Stimulated activated CD4-positive, alpha-beta T cell treated with anti-CD3 and anti-CD28 coated beads, Interleukin-2, amount 100 ng/mL, for 48 hours (primary cell): Measurements from ENCODE around the gene SLC35F1.

ENCODE experiments used
- DNase-seq, 2 donors: peaks; one replicate each; pipeline ENCODE4 v3.0.0-alpha.2; 2020

Gene SLC35F1

DNA sequence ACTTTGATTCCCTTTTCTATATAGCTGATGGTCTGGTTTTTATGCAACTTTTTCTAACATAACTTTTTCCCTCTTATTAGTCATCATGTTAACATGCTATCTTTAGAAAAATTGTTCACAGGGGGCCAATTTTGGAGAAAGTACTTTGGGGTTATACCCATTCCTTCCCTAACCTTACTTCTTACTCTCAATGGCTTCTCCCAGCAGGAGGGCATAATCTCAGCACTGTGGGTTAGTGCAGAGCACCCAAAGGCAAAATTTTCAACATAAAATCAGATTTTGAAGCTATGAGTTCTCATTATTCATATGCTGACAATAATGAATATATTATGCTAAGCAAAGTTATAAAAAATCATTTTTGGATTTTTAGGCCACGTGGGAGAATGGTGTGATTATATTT, 299.2 kb downstream of the SLC35F1 start:
- DNase-seq: no peak

GRCh38 chr6:118207947-118208346, 300.9 kb downstream of the SLC35F1 start:
- DNase-seq: no peak

- DNase-seq: no peak
Observed at GRCh38 chr6:118212451-118213173, 305.5 kb downstream of the SLC35F1 start.

DNA sequence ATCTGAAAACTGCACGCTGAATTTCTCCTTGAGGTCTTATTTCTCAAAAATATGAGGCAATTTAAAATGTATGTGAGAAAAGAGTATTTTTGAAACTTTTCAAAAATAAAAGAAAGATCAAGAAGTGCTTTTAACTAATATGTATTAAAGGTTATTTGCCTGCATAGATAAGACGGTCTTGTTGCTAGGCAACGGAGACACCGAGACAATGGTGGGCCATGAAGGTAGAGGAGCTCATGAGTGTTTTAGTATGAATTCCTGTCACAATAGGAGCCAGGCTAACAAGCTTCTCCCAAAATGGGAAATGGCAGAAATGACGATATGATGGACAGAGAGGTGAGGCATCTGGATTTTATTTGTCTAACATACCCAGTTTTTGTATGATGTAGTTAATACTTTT, 308.2 kb downstream of the SLC35F1 start:
- no peak for DNase-seq

DNA sequence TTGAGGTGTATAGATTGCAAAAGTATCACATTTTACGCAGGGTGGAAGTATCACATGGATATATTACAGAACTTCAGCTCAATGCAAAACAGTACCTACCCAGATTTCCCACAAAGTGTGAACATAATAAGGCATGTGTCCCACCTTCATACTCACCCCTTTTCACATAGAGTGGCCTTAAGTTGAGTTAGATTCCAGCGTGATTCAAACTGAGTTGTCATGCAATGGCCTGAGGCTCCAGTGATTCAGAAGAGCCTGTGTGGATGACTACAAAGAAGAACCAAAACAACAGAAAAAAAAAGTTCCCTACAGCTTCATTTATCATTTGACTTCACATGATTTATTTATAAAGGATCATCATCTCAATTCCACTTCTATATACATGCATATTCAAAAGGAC, 309.7 kb downstream of the SLC35F1 start:
- DNase-seq: no peak

- no peak for DNase-seq
Observed at GRCh38 chr6:118218156-118218555, 311.1 kb downstream of the SLC35F1 start.

GRCh38 chr6:118220429-118221128, 313.5 kb downstream of the SLC35F1 start:
- DNase-seq: no peak

- DNase-seq: no peak
Observed at GRCh38 chr6:118223316-118223715, 316.3 kb downstream of the SLC35F1 start.

- DNase-seq: no peak
Observed at GRCh38 chr6:118228886-118229285, 321.8 kb downstream of the SLC35F1 start.

DNA sequence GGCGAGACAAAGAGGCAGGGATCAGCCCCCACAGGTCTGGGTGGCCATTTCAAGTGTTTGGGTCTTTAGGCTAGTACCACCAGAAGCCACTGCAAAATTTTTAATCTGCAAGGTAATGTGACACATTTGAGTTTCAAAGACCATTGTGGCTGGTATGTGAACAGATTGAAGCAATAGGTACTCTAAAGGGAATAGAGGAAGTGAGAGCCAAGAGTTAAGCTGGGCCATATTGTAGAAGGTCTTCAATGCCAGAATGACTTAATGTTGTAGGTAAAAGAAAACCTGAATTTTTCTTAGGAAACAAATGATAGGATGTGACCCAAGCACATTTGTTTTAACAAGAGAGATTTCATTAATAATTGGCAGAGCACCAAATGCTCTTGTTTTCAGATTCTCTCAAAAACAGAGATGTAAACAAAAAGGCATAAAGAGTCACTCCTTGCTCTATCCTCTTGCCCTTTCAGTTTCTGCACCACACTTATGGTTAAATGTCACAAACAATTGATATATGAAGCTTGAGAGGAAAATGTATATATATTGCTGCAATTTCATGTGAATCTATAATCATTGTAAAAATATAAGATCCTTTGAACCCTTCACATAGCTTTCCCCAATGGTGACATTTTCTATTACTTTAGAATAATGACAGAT, 333.9 kb downstream of the SLC35F1 start:
- no peak for DNase-seq

GRCh38 chr6:118246406-118246805, 339.3 kb downstream of the SLC35F1 start:
- no peak for DNase-seq

- DNase-seq: no peak
Observed at GRCh38 chr6:118248171-118248570, 341.1 kb downstream of the SLC35F1 start.

- no peak for DNase-seq
Observed at GRCh38 chr6:118249680-118250079, 342.6 kb downstream of the SLC35F1 start.

- DNase-seq: no peak
Observed at GRCh38 chr6:118252474-118252873, 345.4 kb downstream of the SLC35F1 start.

- DNase-seq: no peak
Observed at GRCh38 chr6:118253741-118254140, 346.7 kb downstream of the SLC35F1 start.

- DNase-seq: no peak
Observed at GRCh38 chr6:118260833-118261232, 353.8 kb downstream of the SLC35F1 start.

DNA sequence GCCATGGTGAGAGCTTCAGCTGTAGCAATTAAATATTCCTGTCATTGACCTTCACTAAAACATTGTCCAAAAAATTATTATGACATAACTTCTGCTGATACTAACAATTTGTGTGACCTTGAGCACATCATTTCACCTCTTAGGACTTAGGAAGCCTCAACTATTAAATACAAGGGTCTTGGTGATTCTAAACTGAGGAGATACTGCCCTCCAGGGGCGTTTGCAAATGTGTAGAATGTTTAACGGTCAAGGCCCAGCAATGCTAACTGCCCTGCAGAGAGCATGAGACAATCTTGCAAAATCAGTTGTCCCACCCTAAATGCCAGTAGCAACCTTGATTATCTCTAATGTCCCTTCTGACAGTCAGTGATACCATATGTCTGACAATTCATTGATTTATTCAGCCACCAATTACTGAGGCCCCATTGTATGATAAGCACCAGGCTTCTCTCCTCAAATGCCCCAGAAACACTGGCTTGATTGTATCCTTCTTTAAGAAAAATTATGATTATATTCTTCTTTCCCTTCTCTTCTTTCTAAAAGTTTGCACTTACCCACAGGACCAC, 356.9 kb downstream of the SLC35F1 start:
- DNase-seq: no peak

GRCh38 chr6:118269659-118270058, 362.6 kb downstream of the SLC35F1 start:
- no peak for DNase-seq

GRCh38 chr6:118277631-118278030, 370.6 kb downstream of the SLC35F1 start:
- no peak for DNase-seq

GRCh38 chr6:118280210-118280609, 373.1 kb downstream of the SLC35F1 start:
- DNase-seq: no peak

DNA sequence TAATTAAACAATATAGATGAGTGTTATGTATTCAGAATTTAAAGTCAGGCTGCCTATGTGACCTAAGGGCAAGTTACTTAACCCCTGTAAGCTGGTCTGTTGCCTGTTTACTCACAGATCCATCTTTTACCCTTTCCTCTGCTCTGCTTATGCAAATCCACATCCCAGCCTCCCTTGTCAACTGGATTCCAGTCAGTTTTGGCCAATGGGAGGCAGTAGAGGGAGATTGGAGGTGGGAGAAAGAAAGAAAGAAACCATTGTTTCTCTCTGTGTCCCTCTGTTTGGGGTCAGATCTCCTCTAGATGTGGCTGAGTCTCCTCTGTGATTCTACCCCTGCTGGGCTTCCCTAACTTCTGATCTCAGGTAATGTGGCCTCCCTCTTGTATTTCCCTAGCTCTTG, 374.2 kb downstream of the SLC35F1 start:
- DNase-seq: no peak

- peak; percentile 13 to 22 for DNase-seq
Observed at GRCh38 chr6:118283766-118284165, 376.7 kb downstream of the SLC35F1 start.

DNA sequence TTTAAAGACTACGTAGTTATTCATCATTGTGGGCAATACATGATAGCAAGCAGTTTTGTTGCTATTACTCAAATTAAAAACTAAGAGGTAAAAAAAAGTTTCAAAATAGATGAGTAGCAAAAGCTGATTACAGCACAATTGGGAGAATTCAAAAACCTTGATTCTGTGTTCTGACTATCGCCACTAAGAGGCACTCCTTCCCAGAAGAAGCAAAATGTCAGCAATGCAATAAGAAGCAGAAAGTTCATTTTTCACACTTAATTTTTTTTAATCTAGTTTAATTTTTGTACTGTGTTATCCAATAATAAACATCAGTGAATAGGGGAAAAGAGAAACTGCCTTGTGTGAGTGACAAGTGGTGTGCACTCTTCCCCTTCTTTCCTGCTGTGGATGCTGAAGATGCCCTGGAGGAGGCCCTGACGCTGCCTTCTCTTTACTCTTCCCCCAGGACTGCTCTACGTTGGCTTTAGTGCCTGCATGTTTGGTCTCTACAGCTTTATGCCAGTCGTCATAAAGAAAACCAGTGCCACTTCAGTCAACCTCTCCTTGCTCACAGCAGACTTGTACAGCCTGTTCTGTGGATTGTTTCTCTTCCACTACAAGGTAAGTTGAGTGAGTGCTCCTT, 377.8 kb downstream of the SLC35F1 start:
- DNase-seq: no peak
